Right lobe of liver (tissue), 4 donors: ENCODE data around the gene SORL1-AS1.

Experiments
- CTCF ChIP-seq, 4 donors: fragments of 200-600 bp in 3 of 4; fragments of 450-650 bp in 1 of 4; IDR thresholded peaks; one replicate each; pipeline versions ENCODE4 v1.5.1 to v1.8.0; 2016 to 2022; ENCODE audit warnings: antibody characterized with exemption in 4 of 4, mild to moderate bottlenecking in 2 of 4
- POLR2A ChIP-seq: fragments of 450-650 bp; IDR thresholded peaks from one replicate; pipeline ENCODE4 v1.6.1; 2017; ENCODE audit warnings: antibody characterized with exemption, mild to moderate bottlenecking
- donor health status: DM: no; HTN: no; CAD: no.
- donor health status: DM: no; HTN: no; CAD: no.
- donor health status: DM: no; HTN: yes; CAD: no.

GRCh38 chr11:121472312-121472711 is 19.5 kb upstream of the SORL1-AS1 start:
- TF ChIP-seq CTCF (IDR thresholded peaks at IDR 0.05) (no peak), POLR2A (no peak)
